OCI-LY7 (cell line): ENCODE results near the gene WSB1. TPM values are rescaled to one million over a fixed set of nuclear protein-coding genes. Genes with fewer than 3 reads are reported as not detected.

Experiments
- BruUV-seq: library from RNA; stranded (reverse); fragments of 400-500 nt; replicated peaks from 2 replicates; lab custom pipeline; 2021; lab: Mats Ljungman, UMichigan
- CTCF ChIA-PET: fragments of 300-600 bp; sonication (Branson Sonifier 250); formaldehyde crosslinking; loops from one replicate; lab custom pipeline; 2022; ENCODE audit warnings: antibody characterized with exemption; ENCODE audit not compliant: unreplicated experiment; lab: Charles Lee
- POLR2A ChIA-PET: fragments of 300-600 bp; sonication (Branson Sonifier 250); formaldehyde crosslinking; loops from one replicate; lab custom pipeline; 2022; ENCODE audit warnings: antibody characterized with exemption; lab: Charles Lee
- DNase-seq: peaks from one replicate; pipeline ENCODE4 v3.0.0-alpha.2; 2015; ENCODE audit warnings: low spot score
- H2AFZ ChIP-seq: fragments of 200-600 bp; sonication (generic), shearing (Covaris generic); 2 replicates; pipeline ENCODE4 v1.6.1; 2014; ENCODE audit warnings: mild to moderate bottlenecking, antibody characterized with exemption, low read length, moderate library complexity
- H3K27ac ChIP-seq: fragments of 200-600 bp; sonication (generic); 2 replicates; pipeline ENCODE4 v1.5.1; 2014; ENCODE audit warnings: mixed run types, low read depth, mild to moderate bottlenecking, moderate library complexity, low read length, inconsistent platforms; ENCODE audit not compliant: poor library complexity, severe bottlenecking
- H3K36me3 ChIP-seq: fragments of 200-600 bp; sonication (generic); 2 replicates; pipeline ENCODE4 v1.6.1; 2014; ENCODE audit warnings: mild to moderate bottlenecking, antibody characterized with exemption, low read length, moderate library complexity, mixed read lengths; ENCODE audit not compliant: insufficient read depth
- H3K4me1 ChIP-seq: fragments of 200-600 bp; sonication (generic); 2 replicates; pipeline ENCODE4 v1.5.1; 2014; ENCODE audit warnings: mild to moderate bottlenecking, low read length; ENCODE audit not compliant: insufficient read depth, poor library complexity, severe bottlenecking
- H3K4me2 ChIP-seq: fragments of 200-600 bp; sonication (generic); 2 replicates; pipeline ENCODE4 v1.6.1; 2014; ENCODE audit warnings: mild to moderate bottlenecking, low read length
- H3K4me3 ChIP-seq: fragments of 200-600 bp; sonication (generic); 2 replicates; pipeline ENCODE4 v1.5.1; 2014; ENCODE audit warnings: mild to moderate bottlenecking, low read depth, low read length; ENCODE audit not compliant: poor library complexity, severe bottlenecking
- H3K79me2 ChIP-seq: fragments of 200-600 bp; sonication (generic); 2 replicates; pipeline ENCODE4 v1.6.1; 2016; ENCODE audit warnings: low read depth, mild to moderate bottlenecking, low read length, moderate library complexity, mixed read lengths; ENCODE audit not compliant: insufficient read depth
- H3K9me2 ChIP-seq: fragments of 200-600 bp; sonication (generic); 2 replicates; pipeline ENCODE4 v1.6.1; 2016; ENCODE audit warnings: mild to moderate bottlenecking, low read length, mixed read lengths; ENCODE audit not compliant: insufficient read depth
- H3K9me3 ChIP-seq: fragments of 200-600 bp; sonication (generic); 2 replicates; pipeline ENCODE4 v1.6.1; 2014; ENCODE audit warnings: mild to moderate bottlenecking, mixed run types, low read length, mixed read lengths
- H4K20me1 ChIP-seq: fragments of 200-600 bp; sonication (generic); 2 replicates; pipeline ENCODE4 v1.6.1; 2014; ENCODE audit warnings: mild to moderate bottlenecking, antibody characterized with exemption, low read length, moderate library complexity, mixed read lengths; ENCODE audit not compliant: insufficient read depth
- EZH2phosphoT487 ChIP-seq: fragments of 200-600 bp; sonication (generic); IDR thresholded peaks from 2 replicates; pipeline ENCODE4 v1.6.1; 2018; ENCODE audit warnings: low read depth, borderline replicate concordance, mild to moderate bottlenecking, mixed run types, antibody characterized with exemption, low read length, moderate library complexity, mixed read lengths
- intact Hi-C: fragments of 100-400 bp; cut with micrococcal nuclease; formaldehyde crosslinking; loops from one replicate; pipeline ENCODE4 v1.10.0; 2022; ENCODE audit not compliant: unreplicated experiment
- total RNA-seq, 2 experiments: library from RNA; depleted of rRNA in 1 of 2; stranded (reverse); fragments of >200 nt in 1 of 2; shearing (Covaris generic) in 1 of 2; gene quantifications; 2 replicates each; pipeline ENCODE4 v1.2.3, GENCODE V29; 2014 to 2022
- TF ChIP-seq, protein P1 (sequence below): fragments of 200-600 bp; sonication (generic); conservative IDR thresholded peaks from 2 replicates; pipeline ENCODE4 v1.5.1; 2014; ENCODE audit warnings: mild to moderate bottlenecking, antibody characterized with exemption, low read length, moderate library complexity, mixed read lengths

Gene WSB1
- total RNA-seq, 2 experiments from 2014 or later, result 115 to 118 TPM

DNA sequence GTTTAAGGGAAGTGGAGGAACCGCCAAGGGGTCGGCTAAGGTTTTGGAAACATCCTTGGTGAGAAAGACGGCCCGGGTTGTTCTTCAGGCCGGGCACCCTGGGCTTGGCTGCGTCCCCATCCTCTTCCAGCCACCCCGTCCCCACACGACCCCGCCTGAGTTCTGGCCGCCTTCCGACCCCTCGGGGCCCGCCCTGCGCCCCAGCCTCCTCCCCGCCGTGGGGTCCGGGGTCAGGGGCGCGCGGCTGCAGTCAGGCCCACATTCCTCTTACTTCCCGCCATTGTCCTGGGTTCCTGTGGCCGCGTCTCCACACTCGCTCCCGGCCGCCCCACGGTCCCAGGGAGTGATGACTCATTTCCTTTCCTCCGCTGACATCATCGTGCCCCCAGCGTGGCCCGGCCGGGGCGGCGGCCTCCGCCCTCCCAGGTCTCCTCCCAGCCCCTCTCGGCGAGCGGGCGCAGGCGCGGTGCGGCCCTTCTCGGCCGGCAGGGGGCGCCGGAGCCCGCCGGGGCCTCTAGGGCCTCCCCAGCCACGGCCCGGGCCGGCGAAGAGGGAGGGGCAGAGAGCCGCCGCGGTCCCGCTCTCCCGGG lies 59.6 kb downstream of the WSB1 start:
- BruUV-seq, result no TSS peak
- Histone ChIP-seq H3K27ac (peak overlapping the region; percentile 8), H2AFZ (peak overlapping the region; percentile 93)

DNA sequence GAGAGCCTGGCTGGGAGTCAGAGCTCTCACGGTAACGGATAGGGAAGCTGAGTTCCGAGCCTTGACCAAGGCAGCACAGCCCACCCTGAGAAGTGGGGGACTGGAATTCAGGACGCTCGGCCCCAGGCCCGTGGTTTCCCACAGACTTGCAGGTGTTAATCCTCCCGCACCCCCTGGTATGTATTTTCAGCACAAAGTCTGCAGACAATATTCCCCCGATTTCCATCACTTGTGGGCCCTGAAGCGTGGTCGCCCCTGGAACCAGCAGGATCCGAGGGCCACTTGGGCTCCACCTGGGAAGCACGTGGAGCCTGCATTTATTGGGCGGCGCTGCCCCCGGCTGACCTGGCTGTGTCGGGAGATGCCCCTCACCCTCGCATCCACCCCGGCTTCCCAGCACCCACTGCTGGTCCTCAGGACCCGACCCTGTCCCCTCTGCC lies 60.2 kb downstream of the WSB1 start:
- Histone ChIP-seq H4K20me1 (no peaks in the 10 kb centered on the region), H3K4me2 (peak overlapping the region; percentile 80), H2AFZ (peak overlapping the region; percentile 93; the same call in 1 of the 2 replicates), H3K4me3 (peak overlapping the region; percentile 84), H3K9me2 (no peaks in the 10 kb centered on the region), H3K4me1 (peaks cover 14% of the 10 kb centered on the region), H3K9me3 (no peaks in the 10 kb centered on the region), H3K79me2 (no peaks in the 10 kb centered on the region; the same call in 1 of the 2 replicates), H3K36me3 (no peaks in the 10 kb centered on the region), H3K27ac (no peak overlapping the region)
- ChIA-PET CTCF (no interaction called here), POLR2A (no interaction called here)
- TF ChIP-seq EZH2phosphoT487, result no peak
- TF ChIP-seq, protein P1, sequence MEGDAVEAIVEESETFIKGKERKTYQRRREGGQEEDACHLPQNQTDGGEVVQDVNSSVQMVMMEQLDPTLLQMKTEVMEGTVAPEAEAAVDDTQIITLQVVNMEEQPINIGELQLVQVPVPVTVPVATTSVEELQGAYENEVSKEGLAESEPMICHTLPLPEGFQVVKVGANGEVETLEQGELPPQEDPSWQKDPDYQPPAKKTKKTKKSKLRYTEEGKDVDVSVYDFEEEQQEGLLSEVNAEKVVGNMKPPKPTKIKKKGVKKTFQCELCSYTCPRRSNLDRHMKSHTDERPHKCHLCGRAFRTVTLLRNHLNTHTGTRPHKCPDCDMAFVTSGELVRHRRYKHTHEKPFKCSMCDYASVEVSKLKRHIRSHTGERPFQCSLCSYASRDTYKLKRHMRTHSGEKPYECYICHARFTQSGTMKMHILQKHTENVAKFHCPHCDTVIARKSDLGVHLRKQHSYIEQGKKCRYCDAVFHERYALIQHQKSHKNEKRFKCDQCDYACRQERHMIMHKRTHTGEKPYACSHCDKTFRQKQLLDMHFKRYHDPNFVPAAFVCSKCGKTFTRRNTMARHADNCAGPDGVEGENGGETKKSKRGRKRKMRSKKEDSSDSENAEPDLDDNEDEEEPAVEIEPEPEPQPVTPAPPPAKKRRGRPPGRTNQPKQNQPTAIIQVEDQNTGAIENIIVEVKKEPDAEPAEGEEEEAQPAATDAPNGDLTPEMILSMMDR, result peak; percentile 51; the same call in 1 of the 2 replicates
- DNase-seq, result no peak
- no TSS peak for BruUV-seq
- intact Hi-C loops, result loop anchor here (1.0 kb wide), 1 partner anchor 247 kb away; no protein-coding TSS in a partner anchor

More for the DNA sequence above, 59.6 kb downstream of the WSB1 start:
- H4K20me1 ChIP-seq, result no peaks in the 10 kb centered on the region
- intact Hi-C loops, result loop anchor here (1.0 to 2.0 kb wide), 3 partner anchors 27 to 248 kb away; partner anchors contain the start of gene WSB1
- DNase-seq, result peak; percentile 85
- H3K4me1 ChIP-seq, result peaks cover 17% of the 10 kb centered on the region
- H3K4me3 ChIP-seq, result peak overlapping the region; percentile 84
- no peaks in the 10 kb centered on the region for H3K36me3 ChIP-seq
- TF ChIP-seq, protein P1, result peak; percentile 88
- no peak for TF ChIP-seq EZH2phosphoT487
- H3K4me2 ChIP-seq, result peak overlapping the region; percentile 80
- ChIA-PET CTCF (no interaction called here), POLR2A (no interaction called here)
- no peaks in the 10 kb centered on the region for H3K9me2 ChIP-seq
- H3K9me3 ChIP-seq, result no peaks in the 10 kb centered on the region
- H3K79me2 ChIP-seq, result no peaks in the 10 kb centered on the region; the same call in 1 of the 2 replicates
